ENCODE data around the gene RABGGTA.
A peak's percentile ranks its signal among the peaks of the same experiment; 100 is the strongest.
"Not testable (repeated sequence)": the region's sequence is repeated elsewhere in the genome, so short reads cannot be mapped to it uniquely, and the experiment has no call there.

RABGGTA gene

DNA sequence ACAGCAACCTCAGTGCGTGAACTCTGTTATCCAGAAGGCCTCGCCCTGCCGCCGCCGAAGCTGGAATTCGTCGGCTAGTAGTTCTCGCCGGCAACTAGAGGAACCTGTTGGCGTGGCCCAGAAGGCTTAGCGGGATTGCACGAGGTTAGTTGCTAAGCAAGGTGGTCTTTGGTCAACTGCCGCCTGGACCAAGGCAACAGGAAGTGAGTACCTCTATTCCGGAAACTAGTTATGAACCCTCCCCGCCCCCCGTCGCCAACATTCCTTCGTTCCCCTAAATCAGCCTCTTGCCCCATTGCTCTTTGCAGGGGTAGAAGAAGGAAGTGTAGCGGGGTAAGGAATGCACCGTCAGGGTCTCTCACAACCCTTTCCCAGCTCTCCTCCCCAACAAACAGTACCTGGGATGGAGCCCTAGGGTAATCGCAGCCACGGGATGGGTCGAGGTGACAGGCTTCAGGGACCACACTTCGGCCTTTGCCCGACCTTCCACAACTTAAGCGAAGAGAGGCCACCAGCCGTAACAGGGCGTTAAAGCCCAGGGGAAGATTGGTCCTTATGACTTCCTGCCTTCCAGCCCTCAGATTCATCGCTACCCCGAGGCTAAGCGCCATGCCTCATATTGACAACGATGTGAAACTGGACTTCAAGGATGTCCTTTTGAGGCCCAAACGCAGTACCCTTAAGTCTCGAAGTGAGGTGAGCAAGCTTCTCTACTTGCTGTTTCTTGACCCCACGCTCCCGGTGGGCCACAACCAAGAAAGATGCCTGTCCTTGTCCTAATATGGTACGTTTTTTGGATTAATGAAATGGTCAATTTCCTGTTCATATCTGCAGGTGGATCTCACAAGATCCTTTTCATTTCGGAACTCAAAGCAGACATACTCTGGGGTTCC, 38.5 kb downstream of the RABGGTA start, which contains the start of gene GMPR2:
TSS of gene GMPR2 (plus strand) at position 285 of the 893 bp plus-strand sequence. CDS start at position 610, 325 bp downstream.
- Histone ChIP-seq H3K27ac (ENCODE audit: low read length) (peak within 1 kb of the TSS; percentile 82), H3K4me1 (ENCODE audit: insufficient read depth, low read length) (peaks cover 5% of the 10 kb centered on the region), H3K36me3 (ENCODE audit: insufficient read depth, low read depth, low read length) (peaks cover 42% of the 10 kb centered on the region), H3K4me3 (ENCODE audit: low read length) (peak within 1 kb of the TSS; percentile 90), H3K9ac (ENCODE audit: low read depth, low read length) (peak within 1 kb of the TSS; percentile 98), H3K9me3 (ENCODE audit: insufficient read depth, low read depth, low read length) (no peaks in the 10 kb centered on the region), H3K27me3 (ENCODE audit: insufficient read depth, low read length) (no peaks in the 10 kb centered on the region)

DNA sequence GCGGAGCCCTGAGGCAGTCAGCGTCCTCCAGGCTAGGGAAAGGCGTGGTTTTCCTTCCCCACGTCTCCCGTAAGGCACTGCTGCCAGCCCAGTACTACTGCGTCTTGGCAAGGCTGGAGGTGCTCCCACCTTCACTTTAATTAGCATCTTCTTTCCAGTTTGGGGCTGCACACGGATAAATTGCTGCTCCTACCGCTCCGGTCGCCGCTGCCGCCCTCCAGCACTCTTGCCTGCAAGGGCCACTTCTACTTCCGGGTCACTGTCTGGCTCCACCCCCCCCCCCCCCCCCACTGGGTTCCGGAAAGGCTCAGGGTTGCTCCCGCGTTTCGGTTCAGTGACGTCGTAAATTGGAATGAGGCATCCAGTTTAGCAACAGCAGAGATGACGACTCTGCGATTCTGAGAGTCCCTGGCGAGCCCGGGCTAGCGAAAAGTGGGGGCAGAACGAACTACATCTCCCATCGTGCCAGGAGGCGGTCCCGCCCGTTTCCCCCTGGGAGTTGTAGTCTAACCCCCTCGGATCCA, 39.2 kb downstream of the RABGGTA start, which contains the start of gene NEDD8:
TSS of gene NEDD8 (minus strand) at position 247 of the 524 bp plus-strand sequence. CDS start at position 147, 100 bp downstream.
- peaks cover 34% of the 10 kb centered on the region for H3K36me3 ChIP-seq (ENCODE audit: insufficient read depth, low read depth, low read length)
- peak within 1 kb of the TSS; percentile 82 for H3K27ac ChIP-seq (ENCODE audit: low read length)
- H3K9me3 ChIP-seq (ENCODE audit: insufficient read depth, low read depth, low read length) = no peaks in the 10 kb centered on the region
- peak within 1 kb of the TSS; percentile 90 for H3K4me3 ChIP-seq (ENCODE audit: low read length)
- peaks cover 5% of the 10 kb centered on the region for H3K4me1 ChIP-seq (ENCODE audit: insufficient read depth, low read length)
- H3K9ac ChIP-seq (ENCODE audit: low read depth, low read length) = peak within 1 kb of the TSS; percentile 98
- H3K27me3 ChIP-seq (ENCODE audit: insufficient read depth, low read length) = no peaks in the 10 kb centered on the region

DNA sequence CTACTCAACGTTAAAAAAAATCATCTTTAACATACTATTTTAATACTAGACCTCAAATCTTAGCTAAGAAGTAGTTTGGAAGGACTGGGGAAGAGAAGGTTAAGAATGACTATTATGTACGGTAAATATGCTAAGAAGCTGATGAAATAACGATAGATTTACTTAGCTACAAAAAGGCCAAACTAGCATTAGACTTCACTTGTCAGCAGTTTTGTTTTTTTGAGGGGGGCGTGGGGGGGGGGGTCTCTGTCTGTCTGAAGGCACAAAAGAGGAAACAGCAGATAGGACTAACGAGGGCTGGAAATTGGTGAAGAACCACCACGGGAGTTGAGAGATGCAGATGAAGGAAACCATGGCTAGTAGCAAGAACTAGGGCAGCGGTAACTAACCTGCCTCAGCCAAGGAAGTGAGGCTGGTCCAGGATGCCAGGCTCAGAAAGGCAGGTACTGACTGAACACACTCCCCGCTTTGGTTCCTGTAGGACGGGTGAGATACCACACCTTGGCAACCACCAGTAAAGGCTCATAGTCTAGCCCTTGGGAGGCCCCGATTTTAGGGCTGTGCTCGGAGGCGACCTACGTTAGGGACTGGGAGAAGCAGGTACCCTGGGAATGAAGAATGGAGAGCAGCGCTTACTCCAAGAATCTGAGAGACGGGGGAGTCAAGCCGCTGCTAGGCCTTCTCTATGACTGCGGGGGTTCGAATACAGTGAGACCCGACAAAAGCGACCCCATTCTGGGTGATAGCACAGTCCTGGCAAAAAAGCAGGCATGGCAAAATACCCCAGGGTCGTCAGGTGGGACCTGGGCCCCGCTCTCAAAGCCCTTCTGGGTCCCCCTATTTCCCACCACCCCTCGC, 39.9 kb downstream of the RABGGTA start:
- Histone ChIP-seq H3K27ac (ENCODE audit: low read length) (peak overlapping the region; percentile 82), H3K9ac (ENCODE audit: low read depth, low read length) (peak overlapping the region; percentile 98), H3K36me3 (ENCODE audit: insufficient read depth, low read depth, low read length) (peaks cover 28% of the 10 kb centered on the region)

DNA sequence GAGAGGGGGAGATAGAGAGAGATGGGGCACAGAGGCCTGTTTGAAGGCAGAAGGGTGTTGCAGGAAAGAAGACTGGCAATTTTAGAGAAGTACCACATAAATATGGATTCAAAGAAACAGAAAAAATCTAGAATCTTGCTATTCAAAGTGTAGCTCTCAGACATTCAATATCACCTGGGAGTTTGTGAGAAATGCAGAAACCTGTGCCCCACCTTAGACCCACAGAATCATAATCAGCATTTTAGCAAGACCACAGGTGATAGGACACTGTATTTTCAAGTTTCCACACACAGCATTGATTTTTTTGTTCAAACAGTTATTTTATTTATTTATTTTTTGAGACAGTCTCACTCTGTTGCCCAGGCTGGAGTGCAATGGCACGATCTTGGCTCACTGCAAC, 42.5 kb downstream of the RABGGTA start:
- Histone ChIP-seq H3K9ac (ENCODE audit: low read depth, low read length) (no peak overlapping the region), H3K27me3 (ENCODE audit: insufficient read depth, low read length) (no peaks in the 10 kb centered on the region), H3K4me3 (ENCODE audit: low read length) (no peak overlapping the region), H3K36me3 (ENCODE audit: insufficient read depth, low read depth, low read length) (peaks cover 4% of the 10 kb centered on the region; the same call in 1 of the 2 replicates), H3K27ac (ENCODE audit: low read length) (no peak overlapping the region), H3K4me1 (ENCODE audit: insufficient read depth, low read length) (peaks cover 5% of the 10 kb centered on the region), H3K9me3 (ENCODE audit: insufficient read depth, low read depth, low read length) (no peaks in the 10 kb centered on the region)

More for the DNA sequence above, 39.9 kb downstream of the RABGGTA start:
- Histone ChIP-seq H3K9me3 (ENCODE audit: insufficient read depth, low read depth, low read length) (no peaks in the 10 kb centered on the region), H3K4me1 (ENCODE audit: insufficient read depth, low read length) (peaks cover 5% of the 10 kb centered on the region), H3K27me3 (ENCODE audit: insufficient read depth, low read length) (no peaks in the 10 kb centered on the region), H3K4me3 (ENCODE audit: low read length) (peak overlapping the region; percentile 90)

DNA sequence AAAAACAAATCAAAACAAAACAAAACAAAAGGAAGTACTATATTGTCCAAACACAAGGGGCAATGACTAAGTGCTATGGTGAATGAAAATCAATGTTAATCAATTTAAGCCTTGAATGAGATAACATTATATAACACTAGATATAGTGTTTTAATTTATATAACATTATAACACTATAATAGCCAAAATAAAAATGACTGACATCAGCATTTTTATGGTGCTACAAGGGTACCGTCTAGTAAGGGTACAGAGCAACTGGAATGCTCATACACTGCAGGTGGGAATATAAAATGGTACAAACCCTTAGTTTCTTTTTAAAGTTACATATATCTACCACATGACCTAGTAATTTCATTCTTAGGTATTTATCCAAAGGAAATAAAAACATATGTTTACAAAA, 44.9 kb downstream of the RABGGTA start:
- Histone ChIP-seq H3K4me3 (ENCODE audit: low read length) (no peak overlapping the region), H3K36me3 (ENCODE audit: insufficient read depth, low read depth, low read length) (peaks cover 4% of the 10 kb centered on the region; the same call in 1 of the 2 replicates), H3K27me3 (ENCODE audit: insufficient read depth, low read length) (no peaks in the 10 kb centered on the region), H3K27ac (ENCODE audit: low read length) (no peak overlapping the region), H3K9me3 (ENCODE audit: insufficient read depth, low read depth, low read length) (no peaks in the 10 kb centered on the region), H3K4me1 (ENCODE audit: insufficient read depth, low read length) (no peaks in the 10 kb centered on the region), H3K9ac (ENCODE audit: low read depth, low read length) (no peak overlapping the region)

DNA sequence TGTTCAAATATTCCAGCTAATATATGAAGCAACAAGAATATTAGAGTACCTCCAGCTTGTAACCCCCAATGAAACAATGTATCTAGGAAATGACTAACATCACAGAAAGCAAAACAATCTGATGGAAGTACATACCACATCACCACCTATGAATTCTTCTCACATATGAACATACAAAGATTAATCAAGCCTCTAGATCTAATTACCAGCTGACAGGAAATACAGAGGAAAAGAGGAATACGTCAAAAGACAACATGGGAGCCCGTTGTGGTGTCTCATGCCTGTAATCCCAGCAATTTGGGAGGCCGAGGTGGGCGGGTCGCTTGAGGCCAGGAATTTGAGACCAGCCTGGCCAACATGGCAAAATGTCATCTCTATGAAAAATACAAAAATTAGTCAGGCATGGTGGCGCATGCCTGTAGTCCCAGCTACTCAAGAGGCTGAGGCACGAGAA, 46.8 kb downstream of the RABGGTA start:
- H3K36me3 ChIP-seq (ENCODE audit: insufficient read depth, low read depth, low read length) = peaks cover 4% of the 10 kb centered on the region; the same call in 1 of the 2 replicates
- no peaks in the 10 kb centered on the region for H3K4me1 ChIP-seq (ENCODE audit: insufficient read depth, low read length)
- no peaks in the 10 kb centered on the region for H3K9me3 ChIP-seq (ENCODE audit: insufficient read depth, low read depth, low read length)
- no peak overlapping the region for H3K4me3 ChIP-seq (ENCODE audit: low read length)
- no peak overlapping the region for H3K27ac ChIP-seq (ENCODE audit: low read length)
- no peak overlapping the region for H3K9ac ChIP-seq (ENCODE audit: low read depth, low read length)
- no peaks in the 10 kb centered on the region for H3K27me3 ChIP-seq (ENCODE audit: insufficient read depth, low read length)

DNA sequence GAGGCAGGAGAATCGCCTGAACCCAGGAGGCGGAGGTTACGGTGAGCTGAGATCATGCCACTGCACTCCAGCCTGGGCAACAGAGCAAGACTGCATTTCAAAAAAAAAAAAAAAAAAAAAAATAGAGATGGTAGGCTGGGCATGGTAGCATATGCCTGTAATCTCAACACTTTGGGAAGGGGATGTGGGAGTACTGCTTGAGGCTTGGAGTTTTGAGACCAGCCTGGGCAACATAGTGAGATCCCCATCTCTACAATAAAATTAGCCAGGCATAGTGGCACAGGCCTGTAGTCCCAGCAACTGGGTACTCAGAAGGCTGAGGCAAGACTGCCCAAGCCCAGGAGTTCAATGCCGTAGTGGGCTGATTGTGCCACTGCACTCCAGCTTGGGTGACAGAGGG, 48.4 kb downstream of the RABGGTA start:
- not testable (repeated sequence) for H3K4me3 ChIP-seq (ENCODE audit: low read length); H3K9me3 ChIP-seq (ENCODE audit: insufficient read depth, low read depth, low read length); H3K27me3 ChIP-seq (ENCODE audit: insufficient read depth, low read length); H3K9ac ChIP-seq (ENCODE audit: low read depth, low read length); H3K4me1 ChIP-seq (ENCODE audit: insufficient read depth, low read length); H3K36me3 ChIP-seq (ENCODE audit: insufficient read depth, low read depth, low read length); H3K27ac ChIP-seq (ENCODE audit: low read length)

DNA sequence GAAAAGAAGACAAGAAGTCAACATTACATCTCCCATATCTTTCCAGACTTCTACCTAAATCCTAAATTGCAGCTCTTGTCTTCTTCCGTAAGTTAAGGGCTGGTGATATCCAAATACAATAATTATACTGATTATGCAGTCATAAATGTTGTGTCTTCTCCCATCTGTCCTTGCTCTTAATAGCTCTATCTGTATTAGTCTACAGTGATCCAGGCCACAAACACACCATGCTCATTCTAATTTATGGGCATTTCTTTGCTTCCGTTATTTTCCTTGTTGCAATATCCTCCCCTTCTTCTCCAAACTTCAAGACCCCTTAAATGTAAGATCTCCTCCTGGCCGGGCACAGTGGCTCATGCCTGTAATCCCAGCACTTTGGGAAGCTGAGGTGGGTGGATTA, 51.9 kb downstream of the RABGGTA start:
- H3K27ac ChIP-seq (ENCODE audit: low read length) = no peak overlapping the region

DNA sequence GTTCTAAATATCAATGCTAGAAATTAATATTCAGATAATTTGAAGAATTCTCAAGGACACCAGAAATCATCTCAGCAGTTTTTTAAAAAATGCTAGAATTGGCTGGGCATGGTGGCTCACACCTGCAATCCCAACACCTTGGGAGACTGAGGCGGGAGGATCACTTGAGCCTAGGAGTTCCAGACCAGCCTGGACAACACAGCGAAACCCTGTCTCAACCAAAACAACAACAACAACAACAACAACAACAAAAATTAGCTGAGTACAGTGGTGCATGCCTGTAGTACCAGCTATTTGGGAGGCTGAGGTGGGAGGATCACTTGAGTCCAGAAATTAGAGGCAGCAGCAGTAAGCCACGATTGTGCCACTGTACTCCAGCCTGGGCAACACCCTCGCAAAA, 52.3 kb downstream of the RABGGTA start:
- Histone ChIP-seq H3K4me3 (ENCODE audit: low read length) (no peak overlapping the region), H3K27ac (ENCODE audit: low read length) (no peak overlapping the region), H3K27me3 (ENCODE audit: insufficient read depth, low read length) (no peaks in the 10 kb centered on the region), H3K4me1 (ENCODE audit: insufficient read depth, low read length) (no peaks in the 10 kb centered on the region), H3K9me3 (ENCODE audit: insufficient read depth, low read depth, low read length) (no peaks in the 10 kb centered on the region), H3K9ac (ENCODE audit: low read depth, low read length) (no peak overlapping the region), H3K36me3 (ENCODE audit: insufficient read depth, low read depth, low read length) (peaks cover 7% of the 10 kb centered on the region)

More for the DNA sequence above, 51.9 kb downstream of the RABGGTA start:
- H3K36me3 ChIP-seq (ENCODE audit: insufficient read depth, low read depth, low read length) = peaks cover 7% of the 10 kb centered on the region
- no peak overlapping the region for H3K4me3 ChIP-seq (ENCODE audit: low read length)
- H3K27me3 ChIP-seq (ENCODE audit: insufficient read depth, low read length) = no peaks in the 10 kb centered on the region
- H3K4me1 ChIP-seq (ENCODE audit: insufficient read depth, low read length) = no peaks in the 10 kb centered on the region
- no peak overlapping the region for H3K9ac ChIP-seq (ENCODE audit: low read depth, low read length)
- H3K9me3 ChIP-seq (ENCODE audit: insufficient read depth, low read depth, low read length) = no peaks in the 10 kb centered on the region

DNA sequence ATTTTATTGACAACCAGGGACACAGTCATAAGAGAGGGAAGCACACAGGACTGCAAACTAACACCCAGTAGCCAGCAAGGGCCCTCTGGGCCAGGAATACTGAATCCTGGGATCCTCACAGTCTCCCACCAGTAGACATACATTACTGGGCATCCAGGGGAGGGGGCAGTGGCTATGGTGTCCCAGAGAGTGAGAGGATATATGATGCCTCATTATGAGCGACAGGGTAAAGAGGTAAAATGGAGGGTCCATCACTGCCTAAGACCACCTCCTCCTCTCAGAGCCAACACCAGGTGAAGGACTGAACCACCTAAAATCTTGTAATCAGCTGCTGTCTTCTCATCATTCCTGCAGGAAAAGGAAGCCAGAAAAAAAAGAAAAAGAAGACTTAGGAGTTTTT, 54.5 kb downstream of the RABGGTA start:
- H3K4me3 ChIP-seq (ENCODE audit: low read length); H3K9ac ChIP-seq (ENCODE audit: low read depth, low read length); H3K9me3 ChIP-seq (ENCODE audit: insufficient read depth, low read depth, low read length); H3K4me1 ChIP-seq (ENCODE audit: insufficient read depth, low read length); H3K27me3 ChIP-seq (ENCODE audit: insufficient read depth, low read length); H3K27ac ChIP-seq (ENCODE audit: low read length): not testable (repeated sequence)
- peaks cover 10% of the 10 kb centered on the region for H3K36me3 ChIP-seq (ENCODE audit: insufficient read depth, low read depth, low read length)

DNA sequence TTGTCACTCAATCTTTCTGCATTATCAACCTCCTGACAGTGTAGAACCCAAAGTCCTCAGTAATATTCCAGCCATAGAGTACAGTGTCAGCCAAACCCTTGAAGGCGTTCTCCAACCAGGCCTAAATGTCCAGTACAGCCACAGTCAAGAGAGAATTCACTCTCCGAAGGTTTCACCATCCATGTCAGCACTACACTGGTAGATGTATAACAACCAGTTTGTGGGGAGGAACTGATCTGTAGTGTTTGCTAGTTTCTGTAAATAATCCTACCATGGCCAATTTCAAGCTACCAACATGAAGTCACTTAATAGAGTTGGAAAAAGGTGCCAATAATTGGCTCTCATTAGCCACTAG, 55.1 kb downstream of the RABGGTA start:
- H3K9me3 ChIP-seq (ENCODE audit: insufficient read depth, low read depth, low read length) = no peaks in the 10 kb centered on the region
- no peak overlapping the region for H3K27ac ChIP-seq (ENCODE audit: low read length)
- H3K4me1 ChIP-seq (ENCODE audit: insufficient read depth, low read length) = peaks cover 3% of the 10 kb centered on the region; the same call in 1 of the 2 replicates
- H3K9ac ChIP-seq (ENCODE audit: low read depth, low read length) = no peak overlapping the region; the same call in 1 of the 2 replicates
- no peaks in the 10 kb centered on the region for H3K27me3 ChIP-seq (ENCODE audit: insufficient read depth, low read length)
- peaks cover 15% of the 10 kb centered on the region for H3K36me3 ChIP-seq (ENCODE audit: insufficient read depth, low read depth, low read length)
- peak overlapping the region; percentile 95; the same call in 1 of the 2 replicates for H3K4me3 ChIP-seq (ENCODE audit: low read length)

Data from iPS-20b (cell line).